Gastroesophageal sphincter (tissue), 3 donors: ENCODE data around the gene PEX26.

Experiments used
- EP300 ChIP-seq: sonication (generic); formaldehyde crosslinking; IDR thresholded peaks from one replicate; pipeline ENCODE4 v1.6.1; 2017; ENCODE audit warnings: antibody characterized with exemption, mild to moderate bottlenecking
- POLR2A ChIP-seq, 2 donors: fragments of 450-650 bp; IDR thresholded peaks; one replicate each; pipeline ENCODE4 v1.6.1; 2017; ENCODE audit warnings: antibody characterized with exemption in 2 of 2, mild to moderate bottlenecking in 2 of 2, moderate library complexity in 1 of 2
- POLR2AphosphoS5 ChIP-seq: sonication (generic); formaldehyde crosslinking; IDR thresholded peaks from one replicate; pipeline ENCODE4 v1.6.1; 2017; ENCODE audit warnings: antibody characterized with exemption
- TF ChIP-seq, protein P1 (sequence below), 4 experiments: fragments of 200-600 bp in 2 of 4; fragments of 450-650 bp in 2 of 4; sonication (generic) in 1 of 4; IDR thresholded peaks; one replicate each; pipeline ENCODE4 v1.5.1; 2017 to 2019; ENCODE audit warnings: antibody characterized with exemption in 4 of 4, mild to moderate bottlenecking in 2 of 4, moderate library complexity in 2 of 4

DNA sequence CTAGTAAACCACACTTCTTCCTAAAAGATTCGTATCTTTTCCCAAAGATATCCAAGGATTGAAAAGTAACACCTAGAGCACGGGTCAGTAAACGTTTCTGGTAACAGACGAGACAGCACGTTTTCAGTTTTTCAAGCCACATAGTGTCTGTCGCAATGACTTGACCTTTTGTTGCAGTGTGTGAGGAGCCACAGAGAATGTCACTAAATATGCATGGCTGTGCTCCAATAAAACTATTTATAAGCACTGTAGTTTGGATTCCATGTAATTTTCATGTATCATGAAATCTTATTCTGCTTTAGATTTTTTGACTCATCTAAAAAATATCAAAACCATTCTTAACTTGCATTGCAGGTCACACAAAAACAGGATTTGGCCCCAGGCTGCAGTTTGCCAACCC is 35.1 kb upstream of the PEX26 start:
- TF ChIP-seq, protein P1, sequence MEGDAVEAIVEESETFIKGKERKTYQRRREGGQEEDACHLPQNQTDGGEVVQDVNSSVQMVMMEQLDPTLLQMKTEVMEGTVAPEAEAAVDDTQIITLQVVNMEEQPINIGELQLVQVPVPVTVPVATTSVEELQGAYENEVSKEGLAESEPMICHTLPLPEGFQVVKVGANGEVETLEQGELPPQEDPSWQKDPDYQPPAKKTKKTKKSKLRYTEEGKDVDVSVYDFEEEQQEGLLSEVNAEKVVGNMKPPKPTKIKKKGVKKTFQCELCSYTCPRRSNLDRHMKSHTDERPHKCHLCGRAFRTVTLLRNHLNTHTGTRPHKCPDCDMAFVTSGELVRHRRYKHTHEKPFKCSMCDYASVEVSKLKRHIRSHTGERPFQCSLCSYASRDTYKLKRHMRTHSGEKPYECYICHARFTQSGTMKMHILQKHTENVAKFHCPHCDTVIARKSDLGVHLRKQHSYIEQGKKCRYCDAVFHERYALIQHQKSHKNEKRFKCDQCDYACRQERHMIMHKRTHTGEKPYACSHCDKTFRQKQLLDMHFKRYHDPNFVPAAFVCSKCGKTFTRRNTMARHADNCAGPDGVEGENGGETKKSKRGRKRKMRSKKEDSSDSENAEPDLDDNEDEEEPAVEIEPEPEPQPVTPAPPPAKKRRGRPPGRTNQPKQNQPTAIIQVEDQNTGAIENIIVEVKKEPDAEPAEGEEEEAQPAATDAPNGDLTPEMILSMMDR (IDR thresholded peaks at IDR 0.05) = no peak
- TF ChIP-seq POLR2A (IDR thresholded peaks at IDR 0.05) = no peak
- TF ChIP-seq POLR2AphosphoS5 = peak; percentile 61
- no peak for TF ChIP-seq EP300
